Activated naive CD4-positive, alpha-beta T cell treated with Interleukin-2 at 50 U/mL for 16 hours (primary cell): ENCODE measurements around the gene CLEC7A.

Source experiments
- DNase-seq: peaks from one replicate; pipeline ENCODE4 v3.0.0-alpha.2; 2020

CLEC7A gene

GRCh38 chr12:10130042-10130441 is at the start of gene CLEC7A:
CLEC7A (minus strand) TSS chr12:10130199; CDS start chr12:10130082, 117 bp downstream.
- DNase-seq = no peak

- DNase-seq = no peak
Observed at GRCh38 chr12:10179776-10180181, 49.8 kb upstream of the CLEC7A start.

GRCh38 chr12:10178821-10179220 is 48.8 kb upstream of the CLEC7A start, which contains the start of gene TMEM52B:
TMEM52B (plus strand) TSS chr12:10179032; CDS start chr12:10179575, 543 bp downstream.
- no peak for DNase-seq

- no peak for DNase-seq
Observed at GRCh38 chr12:10175846-10176636, 46.0 kb upstream of the CLEC7A start.

- no peak for DNase-seq
Observed at GRCh38 chr12:10174986-10175614, 45.1 kb upstream of the CLEC7A start.

GRCh38 chr12:10171973-10172728 is 42.2 kb upstream of the CLEC7A start, which contains the start of gene OLR1:
OLR1 (minus strand) TSS chr12:10172132; CDS start chr12:10172077, 55 bp downstream.
- DNase-seq = no peak

GRCh38 chr12:10170216-10170615 is 40.2 kb upstream of the CLEC7A start:
- no peak for DNase-seq

- no peak for DNase-seq
Observed at GRCh38 chr12:10169104-10169503, 39.1 kb upstream of the CLEC7A start.

- DNase-seq = no peak
Observed at GRCh38 chr12:10167599-10167998, 37.6 kb upstream of the CLEC7A start.

GRCh38 chr12:10165421-10165820 is 35.4 kb upstream of the CLEC7A start:
- no peak for DNase-seq

GRCh38 chr12:10163084-10163483 is 33.1 kb upstream of the CLEC7A start:
- no peak for DNase-seq

GRCh38 chr12:10160617-10161385 is 30.8 kb upstream of the CLEC7A start:
- DNase-seq = no peak

- no peak for DNase-seq
Observed at GRCh38 chr12:10159280-10159679, 29.3 kb upstream of the CLEC7A start.

- no peak for DNase-seq
Observed at GRCh38 chr12:10158406-10158805, 28.4 kb upstream of the CLEC7A start.

GRCh38 chr12:10155966-10156365 is 26.0 kb upstream of the CLEC7A start:
- DNase-seq = no peak

GRCh38 chr12:10154145-10154496 is 24.1 kb upstream of the CLEC7A start:
- no peak for DNase-seq

GRCh38 chr12:10153271-10154144 is 23.5 kb upstream of the CLEC7A start:
- DNase-seq = peak; percentile 48

- DNase-seq = no peak
Observed at GRCh38 chr12:10151621-10152020, 21.6 kb upstream of the CLEC7A start.

- no peak for DNase-seq
Observed at GRCh38 chr12:10147714-10148403, 17.9 kb upstream of the CLEC7A start.

GRCh38 chr12:10142976-10143589 is 13.1 kb upstream of the CLEC7A start:
- no peak for DNase-seq

- peak; percentile 40 for DNase-seq
Observed at GRCh38 chr12:10140001-10140400, 10.0 kb upstream of the CLEC7A start.
